Smooth muscle cell (in vitro differentiated cells): Measurements from ENCODE around the gene NUDT3. TPM values are rescaled to one million over a fixed set of nuclear protein-coding genes. Genes with fewer than 3 reads are reported as not detected.

ENCODE experiments used
- DNase-seq: peaks from one replicate; lab custom pipeline; 2025; ENCODE audit not compliant: unreplicated experiment; lab: John Stamatoyannopoulos, UW
- H2AFZ ChIP-seq: fragments of 200-600 bp; sonication (generic); 2 replicates; pipeline ENCODE4 v1.6.0; 2016; ENCODE audit warnings: antibody characterized with exemption, low read depth, mild to moderate bottlenecking
- H3F3A ChIP-seq: fragments of 200-600 bp; sonication (generic); 2 replicates; pipeline ENCODE4 v1.6.0; 2017; ENCODE audit warnings: antibody characterized with exemption, low read depth
- H3K27ac ChIP-seq: fragments of 200-600 bp; sonication (generic); 2 replicates; pipeline ENCODE4 v1.5.1; 2016; ENCODE audit warnings: low read depth, mild to moderate bottlenecking
- H3K27me3 ChIP-seq: fragments of 200-600 bp; sonication (generic); 2 replicates; pipeline ENCODE4 v1.6.1; 2016; ENCODE audit warnings: low read depth, mild to moderate bottlenecking
- H3K36me3 ChIP-seq: fragments of 200-600 bp; sonication (generic); 2 replicates; pipeline ENCODE4 v1.5.1; 2016; ENCODE audit warnings: low read depth
- H3K4me1 ChIP-seq: fragments of 200-600 bp; sonication (generic); 2 replicates; pipeline ENCODE4 v1.5.1; 2016; ENCODE audit warnings: low read depth
- H3K4me2 ChIP-seq: fragments of 200-600 bp; sonication (generic); 2 replicates; pipeline ENCODE4 v1.6.0; 2016; ENCODE audit warnings: mild to moderate bottlenecking
- H3K4me3 ChIP-seq: fragments of 200-600 bp; sonication (generic); 2 replicates; pipeline ENCODE4 v1.5.1; 2016; ENCODE audit warnings: mild to moderate bottlenecking
- H3K79me2 ChIP-seq: fragments of 200-600 bp; sonication (generic); 2 replicates; pipeline ENCODE4 v1.6.0; 2016; ENCODE audit warnings: low read depth, mild to moderate bottlenecking
- H3K9ac ChIP-seq: fragments of 200-600 bp; sonication (generic); 2 replicates; pipeline ENCODE4 v1.6.0; 2016; ENCODE audit warnings: low read depth
- H3K9me3 ChIP-seq: fragments of 200-600 bp; sonication (generic); replicated peaks from 2 replicates; pipeline ENCODE4 v1.5.1; 2016; ENCODE audit warnings: low read depth
- H4K20me1 ChIP-seq: fragments of 200-600 bp; sonication (generic); 2 replicates; pipeline ENCODE4 v1.6.0; 2016; ENCODE audit warnings: low read depth
- CTCF ChIP-seq: fragments of 200-600 bp; sonication (generic); IDR thresholded peaks from 2 replicates; pipeline ENCODE4 v1.5.1; 2017; ENCODE audit warnings: borderline replicate concordance, mild to moderate bottlenecking, antibody characterized with exemption; ENCODE audit not compliant: insufficient read depth, poor library complexity, severe bottlenecking
- WGBS: methylation state at CpG from one replicate; pipeline ENCODE4 v1.1.7; 2016; ENCODE audit warnings: low lambda C conversion rate; 5-methylcytosine and 5-hydroxymethylcytosine counted together
- polyA plus RNA-seq: library from polyadenylated mRNA; unstranded; fragments of >200 nt; fragmentation: Nextera tagmentation; extraction: Ambion mirVana; gene quantifications from 2 replicates; pipeline ENCODE4 v1.2.1, GENCODE V29; 2016
- total RNA-seq: library from RNA; depleted of rRNA; stranded (reverse); fragments of >200 nt; gene quantifications from 2 replicates; pipeline ENCODE4 v1.2.3, GENCODE V29; 2014

The NUDT3 gene
- total and polyA plus RNA-seq, 2 experiments from 2014 or later, result 7.5 to 12.9 TPM

- Histone ChIP-seq H3K36me3 (no peaks in the 10 kb centered on the region), H2AFZ (no peak overlapping the region), H3K79me2 (peaks cover 23% of the 10 kb centered on the region), H3K9me3 (no peaks in the 10 kb centered on the region), H3K4me1 (peaks cover 14% of the 10 kb centered on the region), H4K20me1 (peaks cover 42% of the 10 kb centered on the region), H3K9ac (no peak overlapping the region), H3K27ac (no peak overlapping the region), H3K4me2 (no peak overlapping the region), H3K27me3 (no peaks in the 10 kb centered on the region), H3F3A (peaks cover 14% of the 10 kb centered on the region), H3K4me3 (no peak overlapping the region)
- TF ChIP-seq CTCF, result no peak
- WGBS, result 96% methylated on average over 1 of the region's 1 CpG
- no peak for DNase-seq
Measured at GRCh38 chr6:34316431-34317171, 75.9 kb downstream of the NUDT3 start.

DNA sequence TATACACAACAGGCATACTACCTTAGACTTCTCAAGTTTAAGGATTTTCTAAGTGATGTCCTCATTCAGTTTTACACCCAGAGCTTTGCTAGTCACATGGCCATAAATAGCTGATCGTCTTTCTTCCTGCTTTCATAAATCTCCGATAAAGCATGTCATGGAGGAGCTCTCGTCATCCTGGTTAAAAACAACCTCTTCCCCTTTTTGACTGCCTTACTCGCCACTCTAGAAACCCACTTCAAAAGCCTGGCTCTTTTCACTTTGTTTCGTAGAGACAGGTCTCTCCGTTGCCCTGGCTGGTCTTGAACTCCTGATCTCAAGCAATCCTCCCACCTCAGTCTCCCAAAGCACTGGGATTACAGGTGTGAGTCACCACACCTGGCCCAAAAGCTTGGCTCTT lies 76.7 kb downstream of the NUDT3 start:
- Histone ChIP-seq H3K9me3 (no peaks in the 10 kb centered on the region), H3K79me2 (peaks cover 28% of the 10 kb centered on the region), H2AFZ (no peak overlapping the region), H3K4me3 (no peak overlapping the region), H3F3A (peaks cover 14% of the 10 kb centered on the region), H3K9ac (no peak overlapping the region), H3K4me1 (peaks cover 14% of the 10 kb centered on the region), H4K20me1 (peaks cover 46% of the 10 kb centered on the region), H3K27ac (no peak overlapping the region), H3K27me3 (no peaks in the 10 kb centered on the region), H3K36me3 (no peaks in the 10 kb centered on the region), H3K4me2 (no peak overlapping the region)
- TF ChIP-seq CTCF, result no peak
- no peak for DNase-seq
- 87% methylated on average over 6 of the region's 6 CpGs for WGBS

DNA sequence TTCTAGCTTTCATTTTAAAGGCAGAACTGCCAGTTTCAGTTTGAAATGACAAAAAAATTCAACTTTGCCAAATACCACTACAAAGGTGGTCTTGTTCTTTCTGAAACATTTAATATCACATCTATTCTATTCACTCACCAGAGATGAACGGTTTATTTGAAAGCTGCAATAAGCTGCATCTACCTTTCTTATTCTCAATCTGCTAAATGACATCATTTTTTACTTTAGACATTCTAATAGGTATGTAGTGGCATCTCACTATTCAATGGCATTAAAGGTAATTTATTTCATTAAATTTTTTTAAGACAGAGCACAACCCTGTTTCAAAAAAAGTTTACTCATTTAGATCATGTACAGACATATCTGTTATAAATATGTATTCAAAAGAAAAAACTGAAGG lies 77.2 kb downstream of the NUDT3 start:
- Histone ChIP-seq H3K27me3 (no peaks in the 10 kb centered on the region), H3K4me1 (peaks cover 14% of the 10 kb centered on the region), H4K20me1 (peaks cover 52% of the 10 kb centered on the region), H2AFZ (no peak overlapping the region), H3K79me2 (peaks cover 23% of the 10 kb centered on the region), H3K4me2 (no peak overlapping the region), H3K9me3 (no peaks in the 10 kb centered on the region), H3K4me3 (no peak overlapping the region), H3K9ac (no peak overlapping the region), H3F3A (peaks cover 14% of the 10 kb centered on the region), H3K36me3 (no peaks in the 10 kb centered on the region), H3K27ac (no peak overlapping the region)
- no peak for DNase-seq
- TF ChIP-seq CTCF, result no peak
- WGBS, result 97% methylated on average over 1 of the region's 1 CpG

GRCh38 chr6:34312259-34312658 lies 80.2 kb downstream of the NUDT3 start:
- Histone ChIP-seq H3K4me2 (no peak overlapping the region), H3K27ac (no peak overlapping the region), H3K4me3 (no peak overlapping the region), H2AFZ (no peak overlapping the region), H4K20me1 (peaks cover 70% of the 10 kb centered on the region), H3F3A (no peaks in the 10 kb centered on the region), H3K27me3 (no peaks in the 10 kb centered on the region), H3K9ac (no peak overlapping the region), H3K9me3 (no peaks in the 10 kb centered on the region), H3K79me2 (peaks cover 36% of the 10 kb centered on the region), H3K36me3 (no peaks in the 10 kb centered on the region), H3K4me1 (peaks cover 3% of the 10 kb centered on the region)
- DNase-seq, result no peak
- TF ChIP-seq CTCF, result no peak
- WGBS, result 86% methylated on average over 4 of the region's 4 CpGs
